Measurements from ENCODE around the gene PARM1.

DNA sequence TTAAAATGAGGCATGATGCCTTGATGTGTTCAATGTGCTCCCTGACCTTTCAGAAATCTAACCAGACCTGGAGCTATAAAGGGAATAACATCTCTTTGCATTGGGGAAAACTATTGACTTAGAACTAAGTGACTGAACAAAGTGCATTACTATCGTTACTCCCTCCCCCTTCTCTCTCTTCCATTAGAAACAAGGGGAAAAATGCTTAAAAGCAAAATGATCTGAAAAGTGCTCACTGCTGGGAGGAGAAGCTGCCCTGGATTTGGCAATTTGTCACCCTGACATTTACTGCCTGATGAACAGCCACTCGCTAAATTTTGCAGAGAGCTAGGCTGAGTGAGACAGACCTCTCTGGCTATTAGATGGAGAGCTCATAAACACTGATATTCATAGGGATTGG is 48.6 kb upstream of the PARM1 start:
- no peak for TF ChIP-seq POLR2A (IDR thresholded peaks at IDR 0.05)
- TF ChIP-seq, protein P1, sequence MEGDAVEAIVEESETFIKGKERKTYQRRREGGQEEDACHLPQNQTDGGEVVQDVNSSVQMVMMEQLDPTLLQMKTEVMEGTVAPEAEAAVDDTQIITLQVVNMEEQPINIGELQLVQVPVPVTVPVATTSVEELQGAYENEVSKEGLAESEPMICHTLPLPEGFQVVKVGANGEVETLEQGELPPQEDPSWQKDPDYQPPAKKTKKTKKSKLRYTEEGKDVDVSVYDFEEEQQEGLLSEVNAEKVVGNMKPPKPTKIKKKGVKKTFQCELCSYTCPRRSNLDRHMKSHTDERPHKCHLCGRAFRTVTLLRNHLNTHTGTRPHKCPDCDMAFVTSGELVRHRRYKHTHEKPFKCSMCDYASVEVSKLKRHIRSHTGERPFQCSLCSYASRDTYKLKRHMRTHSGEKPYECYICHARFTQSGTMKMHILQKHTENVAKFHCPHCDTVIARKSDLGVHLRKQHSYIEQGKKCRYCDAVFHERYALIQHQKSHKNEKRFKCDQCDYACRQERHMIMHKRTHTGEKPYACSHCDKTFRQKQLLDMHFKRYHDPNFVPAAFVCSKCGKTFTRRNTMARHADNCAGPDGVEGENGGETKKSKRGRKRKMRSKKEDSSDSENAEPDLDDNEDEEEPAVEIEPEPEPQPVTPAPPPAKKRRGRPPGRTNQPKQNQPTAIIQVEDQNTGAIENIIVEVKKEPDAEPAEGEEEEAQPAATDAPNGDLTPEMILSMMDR (IDR thresholded peaks at IDR 0.05) = no peak
